ENCODE measurements around the gene STPG1. TPM values are rescaled to one million over a fixed set of nuclear protein-coding genes. Genes with fewer than 3 reads are reported as not detected.

The STPG1 gene
- total and polyA plus RNA-seq, 3 donors from 2014 or later: 25.1 to 67.6 (median 45.9) TPM

DNA sequence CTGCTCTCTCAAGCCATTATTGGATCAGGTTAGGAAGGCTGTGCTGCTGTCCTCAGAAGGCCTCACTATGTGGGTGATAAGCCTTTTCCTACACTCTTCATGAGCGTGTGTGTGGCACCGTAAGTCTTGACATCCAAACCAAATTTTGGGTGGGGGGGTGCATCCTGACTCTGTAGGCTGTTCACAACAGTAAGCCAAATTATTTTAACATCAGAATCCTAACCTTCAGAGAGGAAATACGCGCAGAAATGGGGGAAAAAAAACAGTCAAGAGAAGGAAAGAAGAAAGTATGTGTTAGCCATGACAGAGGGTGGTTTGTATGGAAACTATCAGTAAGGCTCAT is 21.0 kb downstream of the STPG1 start:
- no peaks in the 10 kb centered on the region for H3K36me3 ChIP-seq (ENCODE audit: low read depth, missing control alignments)
- no peaks in the 10 kb centered on the region for H3K9me3 ChIP-seq
- H3K4me1 ChIP-seq: peaks cover 5% of the 10 kb centered on the region
- 82 to 87% methylated on average over 4 of the region's 4 CpGs for WGBS, 2 donors
- intact Hi-C loops (cut with DNase I; ENCODE audit: low total_unique reads): no loop called here
- DNase-seq: no peak
- peak overlapping the region in 1 of 2 donors; percentile 82 for H3K27ac ChIP-seq
- TF ChIP-seq POLR2A (IDR thresholded peaks at IDR 0.05): no peak
- TF ChIP-seq, protein P1, sequence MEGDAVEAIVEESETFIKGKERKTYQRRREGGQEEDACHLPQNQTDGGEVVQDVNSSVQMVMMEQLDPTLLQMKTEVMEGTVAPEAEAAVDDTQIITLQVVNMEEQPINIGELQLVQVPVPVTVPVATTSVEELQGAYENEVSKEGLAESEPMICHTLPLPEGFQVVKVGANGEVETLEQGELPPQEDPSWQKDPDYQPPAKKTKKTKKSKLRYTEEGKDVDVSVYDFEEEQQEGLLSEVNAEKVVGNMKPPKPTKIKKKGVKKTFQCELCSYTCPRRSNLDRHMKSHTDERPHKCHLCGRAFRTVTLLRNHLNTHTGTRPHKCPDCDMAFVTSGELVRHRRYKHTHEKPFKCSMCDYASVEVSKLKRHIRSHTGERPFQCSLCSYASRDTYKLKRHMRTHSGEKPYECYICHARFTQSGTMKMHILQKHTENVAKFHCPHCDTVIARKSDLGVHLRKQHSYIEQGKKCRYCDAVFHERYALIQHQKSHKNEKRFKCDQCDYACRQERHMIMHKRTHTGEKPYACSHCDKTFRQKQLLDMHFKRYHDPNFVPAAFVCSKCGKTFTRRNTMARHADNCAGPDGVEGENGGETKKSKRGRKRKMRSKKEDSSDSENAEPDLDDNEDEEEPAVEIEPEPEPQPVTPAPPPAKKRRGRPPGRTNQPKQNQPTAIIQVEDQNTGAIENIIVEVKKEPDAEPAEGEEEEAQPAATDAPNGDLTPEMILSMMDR (IDR thresholded peaks at IDR 0.05): no peak
- H3K4me3 ChIP-seq: no peak overlapping the region
- no peaks in the 10 kb centered on the region for H3K27me3 ChIP-seq

DNA sequence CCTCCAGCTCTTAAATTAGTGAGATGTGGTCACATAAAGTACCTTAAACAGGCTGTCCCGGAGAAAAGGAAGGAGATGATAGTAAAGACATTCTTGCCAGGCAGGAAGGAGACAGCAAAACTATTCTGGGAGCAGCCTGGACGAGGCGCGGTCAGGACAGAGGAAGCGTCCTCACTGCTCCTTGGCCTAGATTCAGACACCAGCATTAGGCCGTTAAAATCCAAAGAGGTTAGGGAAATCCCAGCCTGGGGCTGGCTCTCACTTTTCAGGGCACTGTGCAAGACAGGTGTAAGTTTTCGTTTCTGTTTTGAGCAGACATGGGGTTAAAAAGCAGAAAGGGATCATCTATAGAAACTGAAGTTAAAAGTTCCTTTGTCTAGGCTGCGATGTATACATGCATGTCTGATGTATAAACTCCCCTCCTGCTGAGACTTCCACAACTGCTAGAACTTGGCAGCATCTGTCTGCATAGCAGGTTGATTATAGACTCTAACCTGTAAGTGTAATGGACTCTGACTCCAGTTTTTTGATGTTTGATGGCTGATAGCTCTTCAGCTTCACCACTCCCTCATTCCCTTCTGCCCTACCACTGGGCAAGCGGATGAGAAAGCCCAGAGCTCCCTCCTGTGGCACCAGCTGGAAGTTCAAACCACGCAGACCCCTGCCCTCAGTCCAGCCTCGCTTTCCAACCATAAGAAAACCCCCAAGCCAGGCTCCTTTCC is 21.5 kb downstream of the STPG1 start:
- peak; percentile 68 for DNase-seq
- WGBS, 2 donors: 46 to 47% methylated on average over 10 to 11 of the region's 11 CpGs
- Histone ChIP-seq H3K4me3 (no peak overlapping the region), H3K36me3 (ENCODE audit: low read depth, missing control alignments) (no peaks in the 10 kb centered on the region), H3K27ac (peak overlapping the region; percentile 60 to 82), H3K4me1 (peaks cover 5% of the 10 kb centered on the region), H3K27me3 (no peaks in the 10 kb centered on the region), H3K9me3 (no peaks in the 10 kb centered on the region)
- TF ChIP-seq, protein P1 (IDR thresholded peaks at IDR 0.05): peak; percentile 43 to 63 (median 62)
- TF ChIP-seq POLR2A (IDR thresholded peaks at IDR 0.05): no peak
- intact Hi-C loops (cut with DNase I; ENCODE audit: low total_unique reads): loop anchor here (2.0 kb wide), 1 partner anchor 191 kb away; no protein-coding TSS in a partner anchor

DNA sequence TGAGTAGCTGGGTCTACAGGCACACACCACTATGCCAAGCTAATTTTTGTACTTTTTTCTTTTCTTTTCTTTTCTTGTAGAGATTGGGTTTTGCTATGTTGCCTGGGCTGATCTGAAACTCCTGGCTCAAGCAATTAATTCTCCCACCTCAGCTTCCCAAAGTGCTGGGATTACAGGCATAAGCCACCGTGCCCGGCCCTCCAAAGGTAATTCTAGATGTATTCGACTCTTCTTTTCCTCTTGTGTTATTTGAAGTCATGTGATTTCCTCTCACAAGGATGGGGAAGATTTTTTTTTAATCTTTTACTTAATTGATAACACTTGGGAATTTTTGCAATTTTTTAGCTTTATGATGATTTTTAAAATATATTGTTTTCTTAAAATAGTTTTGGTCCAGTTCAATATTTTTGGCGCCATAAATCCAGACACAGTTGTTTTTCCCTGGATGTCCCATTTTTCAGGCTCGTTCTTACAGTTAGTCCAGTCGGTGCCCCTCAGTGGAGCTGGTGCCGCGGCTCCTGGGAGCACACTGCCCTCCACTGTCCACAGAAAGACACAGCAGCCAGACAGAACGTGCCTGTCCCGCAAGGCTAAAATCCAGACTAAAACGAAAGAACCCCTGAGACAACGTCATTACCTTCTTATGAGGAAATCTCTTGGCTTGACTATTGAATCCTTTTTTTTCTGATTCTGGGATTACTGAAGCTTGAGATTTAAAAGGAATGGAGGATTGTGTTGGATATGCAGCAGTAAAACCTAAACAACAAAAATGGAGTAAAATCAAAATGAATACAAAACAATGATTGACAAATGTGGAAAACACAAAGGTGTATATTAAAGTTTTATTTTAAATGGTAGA is 22.4 kb downstream of the STPG1 start:
- Histone ChIP-seq H3K27me3 (no peaks in the 10 kb centered on the region), H3K27ac (peak overlapping the region; percentile 60 to 82), H3K9me3 (no peaks in the 10 kb centered on the region), H3K4me1 (peaks cover 5% of the 10 kb centered on the region), H3K36me3 (ENCODE audit: low read depth, missing control alignments) (no peaks in the 10 kb centered on the region), H3K4me3 (no peak overlapping the region)
- 31 to 37% methylated on average over 12 of the region's 12 CpGs for WGBS, 2 donors
- DNase-seq: peak; percentile 86
- TF ChIP-seq, protein P1 (IDR thresholded peaks at IDR 0.05): peak; percentile 78 to 83 (median 78)
- TF ChIP-seq POLR2A (IDR thresholded peaks at IDR 0.05): no peak
- intact Hi-C loops (cut with DNase I; ENCODE audit: low total_unique reads): loop anchor here (2.0 kb wide), 1 partner anchor 190 kb away; no protein-coding TSS in a partner anchor

DNA sequence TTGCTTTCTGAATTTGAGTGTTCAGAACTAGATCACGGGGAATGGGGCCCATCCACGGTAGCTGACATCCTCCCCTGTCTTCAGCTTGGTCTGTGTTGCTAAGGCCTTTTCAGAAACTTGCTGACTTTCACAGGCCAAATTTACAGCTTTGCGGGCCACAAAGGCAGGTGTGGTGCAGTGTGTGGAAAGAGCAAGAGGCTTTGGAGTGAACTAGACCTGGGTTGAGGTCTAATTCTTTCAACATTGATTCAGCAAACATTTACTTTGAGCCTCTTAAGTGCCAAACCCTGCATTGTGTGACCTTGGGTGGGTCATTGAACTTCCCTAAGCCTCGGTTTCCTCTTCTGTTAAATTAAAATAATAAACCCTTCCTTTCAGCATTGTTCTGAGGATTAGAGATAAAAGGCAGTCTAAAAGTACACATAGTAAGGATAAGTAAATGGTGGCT is 24.3 kb downstream of the STPG1 start:
- TF ChIP-seq POLR2A (IDR thresholded peaks at IDR 0.05): no peak
- TF ChIP-seq, protein P1 (IDR thresholded peaks at IDR 0.05): no peak
- no peak overlapping the region for H3K27ac ChIP-seq
- DNase-seq: no peak
- no peak overlapping the region for H3K4me3 ChIP-seq
- WGBS, 2 donors: 94 to 97% methylated on average over 4 of the region's 4 CpGs
- no peaks in the 10 kb centered on the region for H3K9me3 ChIP-seq
- no peaks in the 10 kb centered on the region for H3K36me3 ChIP-seq (ENCODE audit: low read depth, missing control alignments)
- intact Hi-C loops (cut with DNase I; ENCODE audit: low total_unique reads): no loop called here
- H3K4me1 ChIP-seq: peaks cover 5% of the 10 kb centered on the region
- no peaks in the 10 kb centered on the region for H3K27me3 ChIP-seq

Data from testis (tissue), 3 donors.